GM19239 (cell line): ENCODE data around the gene PRRG4.
"Not testable (repeated sequence)": the region's sequence is repeated elsewhere in the genome, so short reads cannot be mapped to it uniquely, and the experiment has no call there.

Experiments used
- DNase-seq: peaks from one replicate; pipeline ENCODE4 v3.0.0; 2011; ENCODE audit warnings: low spot score; ENCODE audit not compliant: insufficient read length
- FAIRE-seq: peaks from 2 replicates; lab custom pipeline; 2011; peaks lifted over from hg19 to GRCh38; lab: Jason Lieb, UNC

PRRG4 gene

GRCh38 chr11:32883421-32883820 is 53.7 kb downstream of the PRRG4 start:
- no peak for FAIRE-seq
- no peak for DNase-seq

DNA sequence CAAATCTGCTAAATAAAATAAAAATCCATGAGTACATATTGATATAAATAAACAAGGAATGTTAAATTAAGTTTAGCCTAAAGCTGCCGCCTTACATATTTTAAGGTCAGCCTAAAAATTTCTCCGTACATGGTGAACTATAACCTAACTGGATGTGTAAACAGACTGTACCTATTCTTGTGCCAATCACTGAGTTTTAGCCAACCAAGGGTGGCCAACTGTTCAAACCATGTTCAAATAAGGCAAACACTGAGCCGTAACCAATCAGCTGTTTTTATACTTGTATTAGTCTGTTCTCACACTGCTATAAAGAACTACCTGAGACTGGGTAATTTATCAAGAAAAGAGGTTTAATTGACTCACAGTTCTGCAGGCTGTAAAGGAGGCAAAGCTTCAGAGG is 54.3 kb downstream of the PRRG4 start:
- DNase-seq (no peak), FAIRE-seq (no peak)

DNA sequence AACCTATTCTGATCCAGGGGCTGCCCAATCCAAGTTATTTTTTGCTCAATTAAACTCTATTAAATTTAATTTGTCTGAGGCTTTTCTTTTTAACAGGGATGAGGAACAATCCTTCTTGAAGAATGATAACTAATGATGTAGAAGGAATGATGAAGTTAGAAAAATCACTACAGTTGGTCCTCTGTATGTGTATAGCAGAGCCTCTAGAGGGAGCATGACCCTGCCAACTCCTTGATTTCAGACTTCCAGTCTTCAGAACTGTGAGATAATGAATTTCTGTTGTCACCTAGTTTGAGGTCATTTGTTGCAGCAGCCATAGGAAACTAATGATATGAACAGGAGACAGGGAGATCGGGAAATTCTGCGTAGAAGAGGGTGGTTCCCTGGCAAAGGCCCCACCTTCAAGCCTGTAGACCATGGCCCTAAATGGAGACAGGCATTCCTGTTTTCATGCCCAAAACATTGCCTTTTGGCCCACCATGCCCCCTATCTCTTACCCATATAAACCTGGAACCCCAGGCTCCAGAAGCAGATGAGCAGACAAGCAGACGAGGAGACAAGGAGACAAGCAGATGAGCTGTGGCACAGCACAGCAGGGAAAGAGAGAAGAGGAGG is 55.1 kb downstream of the PRRG4 start:
- DNase-seq: no peak
- no peak for FAIRE-seq

DNA sequence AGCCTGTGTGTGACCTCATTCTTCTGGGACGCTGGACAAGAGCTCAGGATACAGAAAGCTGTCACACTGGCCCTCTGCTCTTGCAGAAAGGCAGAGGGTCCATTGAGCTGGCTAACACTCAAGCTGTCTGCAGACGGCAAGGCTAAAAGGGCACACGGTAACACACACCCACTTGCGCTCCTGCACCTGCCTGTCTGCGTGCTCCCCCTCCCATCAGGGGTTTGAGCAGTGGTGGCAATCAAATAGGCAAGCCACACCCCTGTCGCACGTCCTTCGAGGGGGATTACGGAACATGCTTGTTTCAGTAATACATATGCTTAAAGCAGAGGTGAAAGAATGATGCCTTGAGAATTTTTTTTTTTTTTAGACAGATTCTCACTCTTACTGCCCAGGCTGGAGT is 55.8 kb downstream of the PRRG4 start:
- no peak for FAIRE-seq
- DNase-seq: no peak

- FAIRE-seq: no peak
- DNase-seq: no peak
Measured at GRCh38 chr11:32886180-32886579, 56.5 kb downstream of the PRRG4 start.

- DNase-seq, FAIRE-seq: not testable (repeated sequence)
Measured at GRCh38 chr11:32887707-32888383, 58.1 kb downstream of the PRRG4 start.

GRCh38 chr11:32888384-32888710 is 58.6 kb downstream of the PRRG4 start:
- not testable (repeated sequence) for DNase-seq, FAIRE-seq

DNA sequence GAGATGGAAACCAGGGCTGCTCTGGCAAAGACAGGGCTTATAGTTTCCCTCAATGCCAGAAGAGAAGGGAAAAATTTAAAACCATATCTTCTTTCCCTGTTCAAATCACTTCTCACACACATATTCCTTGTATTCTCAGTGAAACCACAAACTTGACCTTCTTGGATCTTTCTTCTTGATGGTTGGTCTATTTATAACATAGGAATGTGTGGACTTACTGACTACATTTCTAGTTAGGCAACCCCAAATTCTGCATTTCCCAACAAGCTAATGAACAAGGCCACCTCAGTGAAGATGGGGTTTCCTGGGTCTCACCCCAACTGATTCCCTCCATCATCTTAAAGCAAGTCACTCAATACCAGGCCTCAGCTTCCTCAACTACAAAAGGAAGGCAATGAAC is 59.1 kb downstream of the PRRG4 start:
- FAIRE-seq: no peak

DNA sequence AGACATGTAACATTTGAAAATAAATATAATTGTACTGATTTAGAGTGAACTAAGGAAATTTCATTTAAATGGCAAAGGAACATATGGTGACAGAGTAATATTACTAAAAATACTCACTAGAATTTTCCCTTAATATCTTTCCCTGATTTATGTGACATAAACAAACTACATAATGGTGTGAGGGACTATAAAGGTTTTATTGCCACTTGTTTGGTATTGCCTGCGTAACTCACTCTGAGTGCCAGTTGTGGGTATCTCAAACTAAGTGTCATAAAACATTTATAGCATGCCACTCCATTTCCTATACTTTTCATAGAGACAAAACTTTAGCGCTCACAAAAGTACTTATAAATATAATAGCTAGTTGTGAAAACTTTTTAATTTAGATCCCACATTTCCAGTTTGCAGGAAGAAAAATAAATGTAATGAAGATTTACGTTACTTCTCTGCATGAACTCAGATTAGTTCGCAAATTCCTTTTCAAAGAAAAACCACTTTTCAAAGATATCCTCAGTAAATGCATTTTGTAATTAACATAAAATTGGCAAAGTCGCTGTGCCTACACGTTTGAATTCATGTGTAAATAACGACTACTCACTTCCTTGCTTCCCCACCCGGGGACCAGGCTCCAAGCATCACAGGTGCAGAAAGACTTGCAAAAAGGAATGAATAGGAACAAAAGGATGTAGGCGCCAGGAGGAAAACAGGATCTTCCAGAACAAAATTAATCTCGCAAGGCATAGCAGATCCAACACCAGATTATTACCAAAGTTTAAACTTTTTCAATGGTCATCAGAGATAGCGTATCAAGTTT is 61.3 kb downstream of the PRRG4 start:
- FAIRE-seq (peak; percentile 57), DNase-seq (no peak)

More for the DNA sequence above, 59.1 kb downstream of the PRRG4 start:
- no peak for DNase-seq

- DNase-seq: no peak
- FAIRE-seq: no peak
Measured at GRCh38 chr11:32891657-32892354, 62.1 kb downstream of the PRRG4 start.

- FAIRE-seq: peak; percentile 93
- peak; percentile 82 for DNase-seq
Measured at GRCh38 chr11:32892355-32893092, 62.8 kb downstream of the PRRG4 start, which contains the start of gene QSER1. QSER1 (plus strand) TSS chr11:32892811; CDS start chr11:32893126, 315 bp downstream.

DNA sequence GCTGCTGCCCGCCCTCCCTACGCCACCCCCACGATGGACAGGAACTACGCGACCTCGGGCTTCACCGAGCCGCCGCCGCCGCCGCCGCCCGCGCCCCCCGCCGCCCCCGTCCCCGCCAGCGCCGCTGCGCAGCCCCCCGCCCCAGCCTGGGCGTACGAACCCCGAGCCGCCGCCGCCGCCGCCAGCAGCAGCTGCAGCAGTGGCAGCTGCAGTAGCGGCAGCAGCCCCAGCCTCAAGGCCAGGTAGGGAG is 63.3 kb downstream of the PRRG4 start:
- DNase-seq (no peak), FAIRE-seq (no peak)

DNA sequence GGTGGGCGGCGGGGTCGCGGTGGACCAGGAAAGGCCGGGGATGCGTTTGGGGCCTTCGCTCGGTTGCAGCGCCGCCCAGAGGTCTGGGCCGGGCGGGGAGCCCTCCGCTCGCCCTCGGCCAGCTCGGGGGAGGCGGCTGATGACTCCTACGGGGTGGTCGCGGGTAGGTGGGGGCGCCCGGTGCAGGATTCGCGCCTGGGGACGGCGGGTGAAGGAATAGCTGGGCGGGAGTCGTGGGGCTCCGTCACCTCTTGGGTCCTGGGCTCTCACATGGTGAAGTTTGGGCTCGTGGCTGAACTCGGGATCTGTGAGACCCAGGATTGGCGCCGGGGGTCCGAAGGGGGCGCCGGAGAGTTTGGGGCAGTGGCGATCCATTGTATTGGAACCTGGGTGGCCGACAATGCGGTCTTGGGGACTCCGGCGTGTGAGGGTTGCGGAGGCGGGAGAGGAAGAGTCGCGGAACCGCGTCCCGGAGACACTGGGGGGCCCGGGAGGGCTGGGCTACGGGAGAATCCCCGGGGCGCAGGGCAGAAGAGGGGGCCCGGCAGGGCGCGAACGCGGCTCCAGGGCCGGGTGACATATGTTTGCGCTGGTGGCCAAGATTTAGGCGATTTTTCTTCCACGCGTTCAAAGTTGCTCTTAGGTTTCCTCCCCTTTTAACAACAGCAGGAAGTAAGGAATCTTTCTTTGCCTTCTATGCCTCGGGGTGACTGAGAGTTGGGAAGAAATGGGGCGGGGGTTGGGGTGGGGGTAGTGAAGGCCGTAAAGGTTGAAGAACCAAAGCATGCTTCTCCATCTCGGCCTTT is 63.8 kb downstream of the PRRG4 start:
- peak; percentile 58 for DNase-seq
- FAIRE-seq: peak; percentile 40

- peak; percentile 23 for DNase-seq
- FAIRE-seq: peak; percentile 97
Measured at GRCh38 chr11:32894149-32894827, 64.6 kb downstream of the PRRG4 start.

- FAIRE-seq: no peak
- no peak for DNase-seq
Measured at GRCh38 chr11:32894921-32895320, 65.2 kb downstream of the PRRG4 start.

DNA sequence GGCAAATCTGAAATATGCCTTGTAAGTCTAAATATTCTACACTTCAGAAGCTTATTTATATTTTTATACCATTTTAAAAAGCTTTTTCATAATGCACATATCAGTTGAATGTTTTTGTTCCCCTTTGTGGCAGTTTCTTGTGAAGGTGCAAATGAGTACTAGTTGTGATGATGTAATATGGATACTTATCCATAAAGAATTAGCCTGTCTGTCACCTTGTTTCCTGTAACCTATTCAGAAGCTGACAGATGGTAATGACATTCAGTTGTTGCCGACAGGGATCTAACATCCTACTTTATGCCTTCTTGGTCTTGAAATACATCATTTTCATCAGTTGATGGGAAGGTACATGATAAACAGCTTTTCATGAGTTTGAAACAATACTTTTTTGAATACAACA is 65.7 kb downstream of the PRRG4 start:
- FAIRE-seq: peak; percentile 76

DNA sequence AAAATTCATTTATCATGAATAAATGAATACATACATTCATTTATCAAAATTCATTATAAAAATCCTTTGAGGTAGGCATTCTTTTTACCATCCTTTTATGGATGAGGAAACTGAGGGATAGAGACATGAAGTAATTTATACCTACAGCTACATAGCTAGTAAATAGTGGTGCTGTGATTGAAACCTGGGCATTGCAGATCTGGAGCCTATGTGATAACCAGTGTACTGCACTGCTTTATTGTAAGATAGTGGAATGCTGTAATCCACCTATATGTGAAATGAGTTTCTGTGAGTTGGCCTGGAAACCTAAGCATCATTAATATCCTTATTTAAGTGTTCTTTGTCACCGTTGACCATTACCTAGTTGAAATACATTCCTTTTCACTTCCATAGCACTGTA is 67.4 kb downstream of the PRRG4 start:
- no peak for FAIRE-seq

More for the DNA sequence above, 65.7 kb downstream of the PRRG4 start:
- no peak for DNase-seq

GRCh38 chr11:32899438-32899837 is 69.7 kb downstream of the PRRG4 start:
- DNase-seq: peak; percentile 18
- peak; percentile 83 for FAIRE-seq

More for the DNA sequence above, 67.4 kb downstream of the PRRG4 start:
- no peak for DNase-seq
